GM19467 (cell line): ENCODE measurements around the gene C15orf61.

ENCODE experiments used
- ATAC-seq: cut with Tn5 transposase; IDR thresholded peaks from one replicate; pipeline ENCODE4 v1.9.1; 2021; ENCODE audit warnings: mild to moderate bottlenecking, moderate library complexity; ENCODE audit not compliant: unreplicated experiment

C15orf61 gene

DNA sequence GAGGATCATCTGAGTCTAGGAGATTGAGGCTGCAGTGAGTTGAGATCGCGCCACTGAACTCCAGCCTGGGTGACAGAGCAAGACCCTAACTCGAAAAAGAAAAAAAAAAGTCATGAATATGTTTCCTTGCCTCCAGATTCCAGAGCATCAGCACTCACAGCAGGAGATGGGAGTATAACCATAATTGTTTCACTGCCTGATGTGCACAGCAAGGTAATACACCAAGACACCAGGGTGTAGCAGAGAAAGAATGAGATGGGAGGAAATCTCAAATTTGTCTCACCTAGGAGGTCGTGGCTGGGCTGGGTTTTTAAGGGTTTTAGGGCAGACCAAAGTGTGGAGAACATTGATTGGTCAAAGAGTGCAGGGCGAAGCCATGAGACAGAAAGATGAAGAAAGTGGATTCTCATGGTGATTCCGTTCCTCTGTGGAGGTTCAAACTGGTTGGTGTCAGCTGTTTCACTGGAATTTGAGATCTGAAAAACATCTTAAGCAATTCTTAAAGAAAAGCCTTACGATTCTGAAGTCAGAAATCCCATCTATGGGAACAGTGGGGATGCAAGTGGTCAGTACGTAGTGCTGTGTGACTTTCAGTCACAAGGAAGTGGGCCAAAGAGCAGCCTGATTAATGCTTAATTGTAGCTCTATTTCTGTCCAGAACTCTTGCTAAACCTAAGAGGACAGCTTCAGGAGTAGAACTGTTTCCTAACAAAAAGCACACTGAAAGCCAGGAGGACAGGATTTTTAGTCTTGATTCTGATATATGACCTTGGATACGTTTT, 7.8 kb upstream of the C15orf61 start:
- ATAC-seq, result no peak

DNA sequence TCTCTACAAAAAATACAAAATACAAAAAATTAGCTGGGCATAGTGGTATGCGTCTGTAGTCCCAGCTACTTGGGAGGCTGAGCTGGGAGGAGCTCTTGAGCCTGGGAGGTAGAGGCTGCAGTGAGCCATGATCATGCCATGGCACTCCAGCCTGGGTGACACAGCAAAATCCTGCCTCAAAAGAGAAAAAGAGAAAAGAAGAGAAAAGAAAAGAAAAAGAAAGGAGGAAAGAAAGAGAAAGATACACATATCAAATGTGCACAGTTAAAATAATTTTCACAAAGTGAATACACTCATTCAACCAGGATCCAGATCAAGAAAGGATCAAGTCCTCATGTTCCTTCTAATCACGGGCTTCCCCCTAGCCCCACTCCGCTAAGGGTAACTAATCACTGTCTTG, 5.8 kb upstream of the C15orf61 start:
- no peak for ATAC-seq

DNA sequence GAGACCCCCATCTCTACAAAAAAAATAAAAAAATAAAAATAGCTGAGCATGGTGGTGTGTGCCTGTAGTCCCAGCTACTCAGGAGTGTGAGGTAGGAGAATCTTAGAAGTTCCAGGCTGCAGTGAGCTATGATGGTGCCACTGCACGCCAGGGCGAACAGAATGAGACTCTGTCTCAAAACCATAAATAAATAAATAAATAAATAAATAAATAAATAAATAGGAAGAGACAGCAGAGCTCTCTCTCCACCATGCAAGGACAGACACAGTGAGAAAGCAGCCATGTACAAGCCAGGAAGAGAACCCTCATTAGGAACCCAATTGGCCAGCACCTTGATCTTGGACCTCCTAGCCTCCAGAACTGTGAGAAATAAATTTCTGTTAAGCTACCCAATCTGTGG, 5.4 kb upstream of the C15orf61 start:
- no peak for ATAC-seq

DNA sequence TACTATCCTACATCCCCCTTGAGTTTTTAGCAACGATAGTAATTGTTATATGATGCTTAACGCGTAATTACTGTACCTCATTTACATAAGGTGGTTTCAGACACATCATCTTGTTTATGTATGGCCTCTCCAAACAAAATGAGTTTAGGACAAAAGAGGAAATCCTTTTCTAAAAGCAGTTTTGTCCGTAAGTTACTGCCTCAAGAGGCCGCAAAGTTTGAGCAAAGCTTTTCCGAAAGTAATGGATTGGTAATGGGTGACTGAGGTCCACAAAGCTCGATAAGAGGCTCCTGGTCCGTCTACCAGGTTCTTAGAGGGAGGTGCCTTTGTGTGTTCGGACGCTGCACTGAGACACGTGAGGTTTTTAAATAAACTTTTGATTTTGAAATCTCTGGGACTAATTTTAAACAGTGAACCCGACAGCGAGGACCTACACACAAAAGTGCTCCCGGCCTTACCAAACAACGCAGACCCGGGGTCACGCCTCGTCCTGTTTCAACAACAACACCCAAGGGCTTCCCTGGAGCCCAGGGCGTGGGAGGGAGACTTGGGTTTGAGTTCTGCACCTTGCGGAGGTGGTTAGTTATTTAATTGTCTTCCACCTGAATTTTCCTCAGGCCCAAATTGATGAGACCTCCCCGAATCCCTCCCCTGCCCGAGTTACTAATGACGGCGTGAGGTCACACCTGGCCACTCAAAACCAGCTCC, 456 bp upstream of the C15orf61 start:
- ATAC-seq, result no peak

DNA sequence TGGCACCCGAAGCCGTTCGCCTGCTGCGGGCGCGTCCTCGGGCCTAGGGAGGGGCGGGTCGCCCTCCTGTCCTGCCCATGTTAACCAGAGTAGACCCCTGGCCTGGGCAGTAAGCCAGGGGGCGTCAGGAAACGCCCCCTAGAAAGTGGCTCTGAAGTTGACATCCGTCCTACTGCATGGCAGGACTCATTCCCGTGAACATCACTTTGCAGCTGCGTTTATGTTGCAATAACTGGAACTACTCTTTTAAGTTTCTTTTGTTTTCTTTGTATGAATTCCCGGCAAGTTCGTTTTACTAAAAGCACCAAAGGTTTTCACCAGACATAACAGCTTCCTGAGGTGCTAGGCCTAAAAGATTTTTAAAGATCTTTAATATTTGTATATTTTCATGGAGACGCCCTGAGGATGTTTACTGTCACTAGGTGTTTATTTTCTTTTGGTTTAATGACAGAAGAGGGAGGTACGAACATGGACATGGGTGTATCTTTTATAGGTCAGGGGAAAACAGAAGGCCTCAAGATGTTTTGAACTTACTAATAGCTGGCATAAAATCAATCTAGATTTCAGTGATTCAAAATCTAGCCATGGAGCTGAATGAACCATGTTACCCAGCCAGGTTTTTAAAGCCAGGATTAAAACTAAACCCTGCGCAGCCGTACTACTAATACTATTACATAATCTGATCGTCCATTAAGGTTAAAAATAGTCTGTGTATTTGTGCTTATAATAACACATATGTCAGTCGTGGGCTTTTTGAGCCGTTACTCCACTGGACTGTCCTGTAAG, 1.0 kb downstream of the C15orf61 start:
- no peak for ATAC-seq

DNA sequence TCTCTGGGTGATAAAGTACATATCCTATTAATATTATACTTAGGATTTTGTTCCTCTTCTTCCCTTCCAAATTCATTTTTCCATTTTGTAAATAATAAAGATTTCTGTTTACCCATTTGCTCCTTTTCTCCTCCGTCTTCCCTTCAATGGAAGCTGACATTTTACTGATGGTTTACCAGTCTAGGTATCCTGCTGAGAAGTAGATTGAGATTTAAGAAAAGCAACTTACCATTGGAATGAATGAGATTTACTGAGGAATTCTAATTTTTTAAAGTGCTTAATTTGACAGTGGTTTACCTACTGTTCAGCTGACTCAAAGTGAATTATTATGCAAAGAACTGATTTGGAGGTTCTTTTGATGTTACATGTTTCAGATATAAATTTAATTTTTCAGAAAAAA, 2.4 kb downstream of the C15orf61 start:
- no peak for ATAC-seq

DNA sequence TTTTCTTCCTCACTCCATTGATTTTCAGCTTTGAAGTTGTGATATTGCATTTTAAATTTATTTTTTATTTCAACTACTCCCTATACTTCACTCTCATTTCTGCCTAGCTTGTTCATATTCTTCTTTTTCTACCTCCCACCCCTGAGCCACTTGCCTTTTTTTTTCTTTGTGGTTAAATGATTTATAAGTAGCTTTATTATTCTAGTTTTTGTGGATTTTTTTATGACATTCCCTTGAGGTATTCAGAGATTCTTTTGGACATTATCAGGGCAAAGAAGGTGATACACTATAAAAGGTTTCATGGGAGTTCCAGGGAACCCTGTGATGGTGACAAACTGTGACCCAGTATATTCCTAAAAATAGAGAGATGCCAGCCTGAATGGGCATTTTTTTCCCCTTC, 3.3 kb downstream of the C15orf61 start:
- ATAC-seq, result no peak

DNA sequence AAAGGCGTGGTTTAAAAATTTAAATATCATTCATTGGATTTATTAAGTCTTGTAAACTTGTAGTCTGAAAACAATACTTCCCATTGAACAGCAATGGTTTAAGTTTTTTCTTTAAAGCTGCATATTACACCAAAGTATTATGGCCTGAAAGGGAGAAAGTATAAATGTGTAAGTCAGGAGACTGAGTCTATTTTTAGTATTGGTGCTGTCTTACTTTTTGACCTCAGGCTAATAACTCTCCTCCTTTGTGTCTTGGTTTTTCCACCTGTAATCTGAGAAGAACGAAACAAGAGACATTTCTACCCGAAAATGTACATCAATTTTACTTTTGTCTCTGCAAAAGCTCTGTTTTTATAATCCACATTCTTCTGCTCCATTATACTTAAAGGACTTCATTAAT, 7.6 kb downstream of the C15orf61 start:
- ATAC-seq, result no peak

DNA sequence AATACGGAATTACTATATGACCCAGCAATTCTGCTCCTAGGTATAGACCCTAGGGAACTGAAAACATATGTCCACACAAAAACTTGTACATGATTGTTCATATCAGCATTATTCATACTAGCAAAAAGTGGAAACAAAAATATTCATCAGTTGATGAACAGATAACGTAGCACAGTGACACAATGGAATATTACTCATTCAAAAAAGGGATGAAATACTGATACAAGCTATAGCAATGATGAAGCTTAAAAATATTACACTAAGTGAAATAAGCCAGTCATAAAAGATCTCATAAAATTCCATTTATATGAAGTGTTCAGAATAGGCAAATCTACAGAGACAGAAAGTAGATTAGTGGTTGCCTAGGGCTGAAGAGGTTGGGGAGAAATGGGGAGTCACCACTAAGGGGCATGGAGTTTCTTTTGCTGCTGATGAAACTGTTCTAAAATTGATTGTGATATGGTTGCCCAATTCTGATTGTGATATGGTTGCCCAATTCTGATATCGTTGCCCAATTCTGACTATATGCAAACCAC, 10.5 kb downstream of the C15orf61 start:
- ATAC-seq, result no peak

DNA sequence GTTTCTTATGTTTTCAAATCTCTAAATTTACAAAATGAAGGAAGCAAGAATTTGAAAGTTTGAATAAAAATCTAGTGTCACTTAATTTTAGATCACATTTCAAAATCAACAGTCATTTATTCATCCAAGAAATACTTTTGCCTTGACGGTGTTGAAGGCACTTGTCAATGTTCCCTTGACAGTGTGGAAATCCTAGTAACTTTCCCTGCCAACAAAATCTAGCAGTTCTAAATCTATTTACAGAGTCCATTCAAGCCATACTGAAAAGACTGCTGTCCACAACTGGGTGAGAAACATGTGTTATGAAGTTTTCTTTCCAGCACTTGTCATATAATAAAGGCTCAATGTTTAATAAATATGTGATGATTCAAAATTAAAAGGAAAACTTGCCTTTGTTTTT, 12.9 kb downstream of the C15orf61 start:
- no peak for ATAC-seq

DNA sequence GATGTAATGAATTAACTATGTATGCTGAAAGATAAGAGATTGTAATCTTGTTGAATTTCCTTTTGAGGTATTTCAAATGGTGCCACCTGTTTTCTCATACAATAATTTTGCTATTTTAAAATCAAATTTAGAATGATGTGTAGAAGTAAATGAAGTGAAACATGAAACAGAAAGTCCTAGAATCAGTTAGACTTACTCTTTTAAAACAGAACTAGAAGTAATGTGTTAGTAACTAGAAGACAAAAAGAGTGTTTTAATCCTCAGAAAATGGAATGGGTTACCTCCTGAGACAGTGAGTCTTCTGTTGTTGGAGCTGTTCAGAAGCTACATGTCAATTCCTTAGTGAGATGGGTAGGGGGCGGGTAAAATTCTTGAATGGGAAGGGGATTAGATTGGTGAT, 13.4 kb downstream of the C15orf61 start:
- ATAC-seq, result no peak

DNA sequence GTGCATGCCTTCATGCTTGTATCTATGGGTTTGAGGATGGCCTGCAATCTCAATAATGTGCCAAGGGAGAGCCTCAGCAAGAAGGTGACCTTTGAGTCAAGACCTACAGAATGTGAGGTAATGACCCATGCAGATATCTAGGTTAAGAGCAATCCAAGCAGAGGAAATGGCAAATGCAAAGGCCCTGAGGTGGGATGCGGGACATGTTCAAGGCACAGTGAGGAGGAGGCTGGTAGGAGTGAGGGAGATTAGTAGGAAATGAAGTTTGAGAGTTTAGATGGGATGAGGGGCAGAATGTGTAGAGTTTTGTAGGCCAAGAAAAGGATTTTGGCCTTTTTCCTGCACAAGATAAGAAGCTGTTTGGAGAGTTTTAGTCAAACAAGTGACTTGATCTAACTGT, 16.8 kb downstream of the C15orf61 start:
- ATAC-seq, result no peak

DNA sequence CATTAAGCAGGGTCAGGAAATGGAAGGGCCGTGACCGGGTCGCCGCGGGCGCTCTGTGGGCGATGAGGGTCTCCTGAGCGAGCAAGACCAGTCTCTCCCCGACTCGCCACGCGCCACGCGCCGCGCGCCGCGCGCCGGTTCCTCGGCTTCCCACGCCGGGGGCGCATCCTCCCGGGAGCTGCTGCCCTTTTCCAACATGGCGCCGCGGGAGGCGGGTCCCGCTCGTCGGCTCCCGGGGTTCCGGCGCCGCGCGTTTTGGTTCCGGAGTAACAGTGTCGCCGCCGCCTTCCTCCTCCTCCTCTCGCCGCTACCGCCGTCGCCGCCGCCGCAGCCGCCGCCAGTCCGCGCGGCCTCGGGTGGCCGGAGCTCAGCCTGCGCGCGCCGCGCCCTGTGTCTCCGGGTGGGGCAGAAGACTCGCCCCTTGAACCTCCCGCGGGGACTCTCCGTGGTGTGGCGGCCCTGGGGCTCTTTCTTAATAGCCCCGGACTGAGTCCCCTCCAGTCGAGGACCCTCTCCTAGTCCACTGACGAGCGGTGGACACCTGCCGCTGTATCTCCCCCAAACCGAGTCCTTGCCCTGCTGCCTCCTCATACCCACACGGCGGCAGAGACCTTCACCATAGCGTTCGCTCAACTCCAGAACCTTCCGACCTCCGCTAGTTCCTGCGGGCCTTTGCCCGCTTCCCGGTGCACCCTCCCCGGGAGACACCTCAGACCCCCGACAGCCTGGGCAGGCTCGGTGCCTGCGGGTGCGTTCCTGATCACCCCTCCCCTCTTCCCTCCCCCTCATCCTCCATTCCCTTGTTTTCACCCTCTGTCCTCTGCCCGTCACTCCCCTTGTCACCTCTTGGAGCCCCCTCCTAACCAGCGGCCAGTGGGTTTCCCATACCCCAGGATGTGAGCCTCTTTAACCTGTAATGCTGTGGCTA, 21.8 kb downstream of the C15orf61 start, which contains the start of gene MAP2K5:
Gene MAP2K5 (plus strand): TSS at position 284 of the 928 bp plus-strand sequence. CDS start 633 bp downstream, at position 917.
- ATAC-seq, result peak; percentile 43

DNA sequence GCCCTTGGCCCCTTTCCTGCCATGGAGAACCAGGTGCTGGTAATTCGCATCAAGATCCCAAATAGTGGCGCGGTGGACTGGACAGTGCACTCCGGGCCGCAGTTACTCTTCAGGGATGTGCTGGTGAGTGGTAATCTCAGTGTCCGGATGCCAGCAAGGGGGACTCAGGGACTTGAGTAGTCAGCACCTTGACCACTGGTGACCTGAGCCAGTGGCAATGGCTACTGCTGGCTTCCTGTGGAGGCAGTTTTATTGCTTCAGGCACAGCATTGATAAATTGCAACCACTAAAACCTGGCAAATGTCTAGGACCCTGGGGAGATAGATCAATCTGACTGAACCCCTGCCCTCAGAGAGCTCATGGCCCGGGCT, 22.4 kb downstream of the C15orf61 start:
- ATAC-seq, result no peak

DNA sequence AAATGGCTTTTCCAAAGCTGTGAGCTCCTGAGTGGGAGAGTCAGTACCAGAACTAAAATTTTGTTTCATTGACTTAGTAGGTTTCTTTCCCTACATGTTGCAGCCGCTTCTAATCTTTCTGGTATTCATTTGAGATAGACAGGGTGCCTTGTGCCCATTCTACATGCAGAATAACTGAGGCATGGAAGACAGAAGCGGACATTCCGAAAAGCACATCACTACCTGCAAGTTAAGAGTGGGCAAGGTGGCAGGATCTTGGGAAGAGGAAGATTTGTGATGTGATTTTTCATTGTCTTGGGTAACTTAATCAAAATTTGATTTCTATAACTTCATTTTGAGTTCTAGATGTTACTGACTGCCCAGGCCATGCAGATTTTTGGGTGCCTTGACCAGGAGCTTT, 23.5 kb downstream of the C15orf61 start:
- ATAC-seq, result no peak

DNA sequence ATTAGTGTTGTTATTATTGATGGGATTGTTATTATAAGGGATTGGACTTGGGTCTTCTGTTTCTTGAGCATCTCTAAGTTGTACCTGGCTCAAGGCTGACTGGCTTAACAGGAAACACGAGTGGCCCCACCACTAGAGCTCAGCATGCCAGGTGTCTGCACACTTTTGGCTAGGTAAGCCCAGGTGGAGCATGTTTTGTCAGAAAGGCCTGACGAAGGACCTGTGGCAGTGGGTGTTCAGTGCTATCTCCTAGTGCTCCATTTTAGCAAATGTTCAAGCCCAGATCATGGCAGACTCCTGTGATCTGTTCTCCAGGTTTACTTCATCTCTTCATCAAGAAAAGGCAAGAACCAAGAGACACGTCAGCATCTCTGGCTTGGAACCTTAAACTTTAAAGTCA, 24.9 kb downstream of the C15orf61 start:
- no peak for ATAC-seq

DNA sequence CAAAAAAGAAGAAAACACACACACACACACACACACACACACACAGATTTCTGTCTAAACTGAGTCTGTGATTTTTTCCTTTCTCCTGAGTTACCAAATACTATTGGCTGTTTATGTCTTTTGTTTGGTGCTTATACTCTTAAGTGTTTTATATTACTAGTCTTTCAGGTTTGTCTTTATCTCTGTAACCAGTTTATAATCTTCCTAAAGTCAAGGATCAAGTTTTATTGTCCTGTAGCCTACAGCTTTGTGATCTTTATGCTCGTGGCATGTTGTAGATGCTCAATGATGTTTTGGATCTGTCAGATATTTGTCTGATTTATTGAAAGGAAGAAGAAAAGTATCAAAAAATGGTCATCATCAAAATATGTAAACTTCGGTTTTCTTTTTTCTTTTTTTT, 26.1 kb downstream of the C15orf61 start:
- no peak for ATAC-seq

DNA sequence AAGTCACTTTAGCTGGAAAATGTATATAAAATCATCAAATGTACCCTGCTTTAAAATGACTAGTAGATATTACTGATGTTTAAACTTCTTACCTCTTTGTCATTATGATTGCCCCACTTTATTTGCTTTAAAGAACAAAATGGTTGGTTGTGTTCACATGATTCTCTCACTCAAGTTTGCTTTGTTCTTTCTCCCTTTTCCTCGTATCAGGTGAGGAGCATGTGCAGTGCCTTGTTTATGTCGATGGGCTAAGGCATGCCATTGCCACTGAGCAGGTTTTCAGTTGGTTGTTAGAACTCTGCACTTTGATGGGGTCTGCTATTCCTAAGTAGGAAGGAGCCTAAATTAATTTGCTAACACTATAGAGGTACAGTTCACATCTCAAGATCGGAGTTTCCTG, 26.9 kb downstream of the C15orf61 start:
- ATAC-seq, result no peak

DNA sequence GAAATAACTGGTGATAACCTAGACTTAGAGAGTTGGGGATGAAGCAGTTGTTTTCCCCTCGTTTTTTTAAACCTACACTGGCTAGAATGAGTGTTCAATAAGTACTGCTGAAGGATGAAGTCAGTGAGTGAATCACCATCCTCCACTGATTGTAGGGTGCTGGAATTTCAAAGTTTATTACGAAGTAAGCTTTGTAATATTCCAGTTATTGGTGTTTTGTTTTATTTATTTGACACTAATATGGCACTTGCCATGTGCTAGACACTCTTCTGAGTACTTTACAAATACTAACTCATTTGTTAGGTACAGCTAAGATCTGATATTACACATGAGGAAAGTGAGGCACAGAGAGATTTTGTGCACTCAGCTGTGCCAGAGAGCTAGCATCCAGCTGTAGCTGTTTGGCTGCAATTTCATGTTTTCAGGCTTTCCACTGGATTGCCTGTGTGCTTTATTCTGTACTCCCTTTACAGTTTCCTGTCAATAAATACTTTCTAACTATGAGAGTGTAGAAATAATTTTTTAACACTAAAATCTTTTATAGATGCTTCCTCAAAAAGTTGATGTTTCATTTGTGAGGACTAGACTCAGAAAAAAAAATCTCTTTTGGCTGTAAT, 27.4 kb downstream of the C15orf61 start:
- no peak for ATAC-seq
